Dendritic cell treated with granulocyte-macrophage colony-stimulating factor and Interleukin-4, amounts not matched to agents 40 ng/mL and 50 ng/mL, for 4 days (primary cell): ENCODE data around the gene IFI27L2.

Experiments used
- H3K27ac Mint-ChIP-seq: one replicate; pipeline ENCODE4 v1.8.0; 2022; ENCODE audit warnings: mild to moderate bottlenecking, mixed read lengths
- H3K27me3 Mint-ChIP-seq: one replicate; pipeline ENCODE4 v1.8.0; 2022; ENCODE audit warnings: mild to moderate bottlenecking, mixed read lengths
- H3K36me3 Mint-ChIP-seq: one replicate; pipeline ENCODE4 v1.8.0; 2022; ENCODE audit warnings: low read depth, mixed read lengths
- H3K4me1 Mint-ChIP-seq: one replicate; pipeline ENCODE4 v1.8.0; 2022; ENCODE audit warnings: low read depth, mixed read lengths
- H3K4me3 Mint-ChIP-seq: one replicate; pipeline ENCODE4 v1.8.0; 2022; ENCODE audit warnings: mild to moderate bottlenecking, moderate library complexity, mixed read lengths
- H3K9me3 Mint-ChIP-seq: one replicate; pipeline ENCODE4 v1.8.0; 2022; ENCODE audit warnings: mixed read lengths
- intact Hi-C: fragments of 100-400 bp; cut with micrococcal nuclease; formaldehyde crosslinking; loops from one replicate; pipeline ENCODE4 v1.15.0; 2022

Gene IFI27L2

DNA sequence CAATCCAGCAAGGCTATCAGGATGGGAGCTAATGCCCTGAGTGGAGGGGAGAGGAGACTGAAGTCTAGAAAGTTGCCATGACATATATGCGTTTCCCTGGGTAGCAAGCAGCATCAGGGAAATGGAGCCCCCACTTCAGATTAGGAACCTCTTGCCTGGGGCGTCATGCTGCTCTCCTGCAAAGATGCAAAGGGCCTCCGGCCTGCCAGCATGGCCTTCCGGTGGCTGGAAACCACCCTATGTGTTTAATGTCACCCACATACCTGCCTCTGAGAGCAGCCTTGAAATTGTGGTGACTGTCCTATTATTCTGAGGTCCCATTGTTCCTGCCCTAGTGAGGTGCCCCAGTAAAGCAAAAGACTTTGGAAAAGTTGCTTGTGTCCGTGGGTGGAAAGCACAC is 10.0 kb upstream of the IFI27L2 start:
- H3K4me1 Mint-ChIP-seq = peaks cover 2% of the 10 kb centered on the region
- intact Hi-C loops = no loop called here

DNA sequence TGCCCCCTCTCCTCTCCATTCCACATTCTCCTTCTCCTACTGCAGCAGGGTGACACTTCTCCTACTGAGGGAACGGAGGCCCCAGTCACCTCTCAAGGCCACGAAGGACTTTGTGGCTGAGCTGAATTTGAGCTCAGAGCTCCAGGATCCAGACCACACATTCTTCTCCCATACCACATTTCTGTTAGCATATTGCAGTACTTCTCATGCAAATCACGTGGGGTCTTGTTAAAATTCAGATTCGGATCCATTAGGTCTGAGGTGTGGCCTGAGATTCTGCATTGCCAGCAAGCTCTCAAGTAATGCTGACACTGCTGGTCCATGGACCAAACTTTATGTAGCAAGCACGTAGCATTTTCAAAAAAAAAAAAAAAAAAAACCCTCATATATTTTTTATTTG is 9.6 kb upstream of the IFI27L2 start:
- Mint-ChIP-seq H3K27ac (no peak overlapping the region), H3K4me1 (no peaks in the 10 kb centered on the region), H3K9me3 (peaks cover 9% of the 10 kb centered on the region), H3K36me3 (no peaks in the 10 kb centered on the region), H3K27me3 (peaks cover 14% of the 10 kb centered on the region), H3K4me3 (no peak overlapping the region)
- intact Hi-C loops = no loop called here

More for the DNA sequence above, 10.0 kb upstream of the IFI27L2 start:
- peaks cover 13% of the 10 kb centered on the region for H3K27me3 Mint-ChIP-seq
- no peak overlapping the region for H3K4me3 Mint-ChIP-seq
- H3K36me3 Mint-ChIP-seq = no peaks in the 10 kb centered on the region
- peaks cover 9% of the 10 kb centered on the region for H3K9me3 Mint-ChIP-seq
- no peak overlapping the region for H3K27ac Mint-ChIP-seq

DNA sequence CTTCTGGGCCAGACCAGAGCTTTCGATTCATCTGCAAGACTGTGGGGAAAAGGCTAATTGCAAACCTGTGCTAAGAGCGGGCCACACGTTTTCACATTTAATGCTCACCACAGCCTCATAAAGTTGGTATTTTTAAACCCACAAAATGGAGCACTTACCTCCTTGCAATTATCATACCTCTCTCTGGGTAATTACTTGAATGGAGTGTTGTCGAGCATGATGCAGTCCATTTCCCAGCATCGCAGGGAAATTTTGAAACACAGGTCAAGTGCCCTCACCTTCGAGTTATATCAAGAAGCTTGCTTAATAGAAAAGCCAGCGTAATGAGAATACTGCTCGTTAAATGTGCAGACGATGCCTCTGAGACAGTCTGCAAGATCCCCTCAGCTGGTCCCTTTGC is 8.8 kb upstream of the IFI27L2 start:
- no peaks in the 10 kb centered on the region for H3K4me1 Mint-ChIP-seq
- H3K9me3 Mint-ChIP-seq = peaks cover 9% of the 10 kb centered on the region

DNA sequence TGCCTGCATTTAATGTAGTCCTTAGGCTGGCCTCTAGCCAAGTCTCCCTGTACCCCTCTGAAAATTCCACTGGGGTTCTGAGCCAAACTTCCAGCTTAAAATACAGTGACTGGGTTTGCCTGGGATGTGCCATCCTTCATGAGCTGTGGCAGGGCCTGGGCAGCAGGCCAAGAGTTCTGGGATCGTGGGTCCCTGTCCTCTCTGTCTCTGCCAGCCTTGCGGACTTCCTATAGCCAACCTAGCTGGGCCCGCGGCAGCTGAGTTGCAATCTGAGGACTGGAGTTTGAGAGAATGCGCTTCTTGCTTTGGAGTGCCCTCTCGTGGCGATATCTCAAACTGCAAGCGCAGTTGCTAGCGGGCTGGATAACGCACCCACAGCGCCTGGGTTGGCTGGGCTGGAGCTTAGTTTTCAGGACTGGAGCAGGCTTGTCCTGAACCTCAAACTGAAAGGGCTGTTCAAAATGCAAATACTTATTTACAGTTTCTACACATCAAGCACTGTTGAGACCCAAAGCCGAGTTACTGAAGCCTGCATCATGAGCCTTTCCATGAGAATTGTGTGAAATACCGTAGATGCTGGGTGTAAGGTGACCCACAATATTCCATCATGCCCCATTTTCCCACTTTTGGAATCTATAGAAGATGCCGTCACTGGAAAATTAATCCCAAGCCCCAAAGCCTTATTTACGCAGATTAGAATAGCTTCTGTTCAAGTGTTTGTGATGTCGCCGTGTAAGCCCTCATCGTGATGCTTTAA is 7.3 kb upstream of the IFI27L2 start:
- H3K4me1 Mint-ChIP-seq = no peaks in the 10 kb centered on the region
- H3K36me3 Mint-ChIP-seq = no peaks in the 10 kb centered on the region
- intact Hi-C loops = loop anchor here (1.0 to 2.0 kb wide), 2 partner anchors 56 to 100 kb away; partner anchors contain the start of genes DDX24 and IFI27L1
- H3K27ac Mint-ChIP-seq = no peak overlapping the region
- H3K4me3 Mint-ChIP-seq = no peak overlapping the region
- H3K27me3 Mint-ChIP-seq = peaks cover 17% of the 10 kb centered on the region
- peaks cover 9% of the 10 kb centered on the region for H3K9me3 Mint-ChIP-seq

More for the DNA sequence above, 8.8 kb upstream of the IFI27L2 start:
- H3K4me3 Mint-ChIP-seq = no peak overlapping the region
- H3K36me3 Mint-ChIP-seq = no peaks in the 10 kb centered on the region
- no peak overlapping the region for H3K27ac Mint-ChIP-seq
- peaks cover 16% of the 10 kb centered on the region for H3K27me3 Mint-ChIP-seq
- intact Hi-C loops = no loop called here

DNA sequence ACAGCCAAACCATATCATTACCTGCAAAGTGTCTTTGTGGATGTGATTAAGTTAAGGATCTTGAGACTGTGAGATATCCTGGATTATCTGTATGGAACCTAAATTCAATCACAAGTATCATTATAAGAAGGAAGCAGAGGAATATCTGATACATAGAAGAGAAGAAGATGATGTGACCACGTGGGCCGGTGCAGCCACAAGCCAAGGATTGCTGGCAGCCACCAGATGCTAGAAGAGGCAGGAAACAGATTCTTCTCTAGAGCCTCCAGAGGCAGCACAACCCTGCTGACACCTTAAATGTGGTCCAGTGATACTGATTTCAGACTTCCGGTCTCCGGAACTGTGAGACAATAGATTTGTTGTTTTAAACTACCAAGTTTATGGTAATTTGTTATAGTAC is 6.1 kb upstream of the IFI27L2 start:
- peaks cover 21% of the 10 kb centered on the region for H3K27me3 Mint-ChIP-seq
- intact Hi-C loops = no loop called here

DNA sequence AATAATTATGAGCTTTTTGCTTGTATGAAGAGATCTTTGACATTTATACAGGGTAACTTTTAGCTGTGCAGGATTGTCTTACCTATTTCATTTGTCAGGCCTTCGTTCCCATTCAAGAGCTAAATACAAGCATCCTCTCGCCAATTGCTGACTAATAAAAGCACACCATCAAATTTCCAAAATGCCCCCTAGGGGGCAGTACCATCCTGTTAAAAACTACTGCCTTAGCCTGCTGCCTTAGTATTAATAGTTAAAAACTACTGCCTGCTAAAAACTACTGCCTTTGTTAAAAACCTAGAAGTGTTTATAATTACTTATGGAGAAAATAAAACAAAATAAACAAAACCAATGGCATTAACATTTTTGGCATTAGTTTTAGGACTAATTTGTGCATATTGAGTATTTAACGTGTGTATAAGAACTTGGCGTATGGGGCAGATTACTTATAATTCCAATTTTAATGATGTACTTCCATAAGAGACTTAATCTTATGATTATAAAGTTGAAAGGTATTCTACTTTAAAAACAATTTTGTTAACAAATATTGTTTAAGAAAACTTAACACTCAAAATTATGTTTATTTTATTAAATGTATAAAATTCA is 3.0 kb upstream of the IFI27L2 start:
- H3K4me3 Mint-ChIP-seq = no peak overlapping the region
- H3K4me1 Mint-ChIP-seq = peaks cover 27% of the 10 kb centered on the region
- H3K9me3 Mint-ChIP-seq = peaks cover 9% of the 10 kb centered on the region
- H3K27ac Mint-ChIP-seq = no peak overlapping the region
- H3K27me3 Mint-ChIP-seq = peaks cover 24% of the 10 kb centered on the region
- intact Hi-C loops = loop anchor here (2.0 kb wide), 1 partner anchor 46 kb away; no protein-coding TSS in a partner anchor
- peaks cover 16% of the 10 kb centered on the region for H3K36me3 Mint-ChIP-seq

More for the DNA sequence above, 6.1 kb upstream of the IFI27L2 start:
- Mint-ChIP-seq H3K4me1 (no peaks in the 10 kb centered on the region), H3K4me3 (no peak overlapping the region), H3K27ac (no peak overlapping the region), H3K36me3 (no peaks in the 10 kb centered on the region), H3K9me3 (peaks cover 9% of the 10 kb centered on the region)

DNA sequence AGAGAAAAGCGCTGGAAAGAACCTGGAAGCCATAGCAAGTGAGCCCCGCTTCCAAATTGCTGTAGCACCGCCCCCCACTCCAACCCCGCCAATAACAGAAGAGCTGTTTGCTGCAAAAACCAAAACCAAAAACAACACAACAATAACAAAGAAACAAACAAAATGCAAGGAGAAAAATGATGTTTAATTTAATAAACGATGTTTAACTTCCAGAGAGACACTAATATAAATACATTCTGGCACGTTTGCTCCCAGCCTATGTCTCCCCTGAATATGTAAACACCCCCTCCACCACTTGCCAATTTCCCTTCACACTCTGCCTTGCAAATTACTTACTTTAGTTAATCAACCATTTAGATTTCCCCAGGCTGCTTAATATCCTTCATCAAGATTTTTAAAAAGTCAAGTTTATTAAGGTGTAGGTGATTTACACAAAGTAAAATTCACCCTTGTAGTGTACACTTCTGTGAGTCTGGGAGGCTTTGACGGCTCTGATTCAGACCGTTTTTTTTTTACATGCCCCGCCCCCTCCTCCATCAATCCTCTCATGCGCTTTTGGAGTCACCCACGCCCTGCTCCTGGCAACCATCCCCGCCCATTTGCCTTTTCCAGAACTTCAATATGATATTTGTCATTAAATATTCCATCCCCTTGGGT is 482 bp upstream of the IFI27L2 start:
- intact Hi-C loops = loop anchor here (1.0 kb wide), 1 partner anchor 49 kb away; the partner anchor contains the start of genes DDX24 and IFI27L1
- Mint-ChIP-seq H3K4me1 (peaks cover 27% of the 10 kb centered on the region), H3K27me3 (peaks cover 11% of the 10 kb centered on the region), H3K9me3 (no peaks in the 10 kb centered on the region), H3K4me3 (peak overlapping the region; percentile 88), H3K36me3 (peaks cover 28% of the 10 kb centered on the region), H3K27ac (peak overlapping the region; percentile 84)

DNA sequence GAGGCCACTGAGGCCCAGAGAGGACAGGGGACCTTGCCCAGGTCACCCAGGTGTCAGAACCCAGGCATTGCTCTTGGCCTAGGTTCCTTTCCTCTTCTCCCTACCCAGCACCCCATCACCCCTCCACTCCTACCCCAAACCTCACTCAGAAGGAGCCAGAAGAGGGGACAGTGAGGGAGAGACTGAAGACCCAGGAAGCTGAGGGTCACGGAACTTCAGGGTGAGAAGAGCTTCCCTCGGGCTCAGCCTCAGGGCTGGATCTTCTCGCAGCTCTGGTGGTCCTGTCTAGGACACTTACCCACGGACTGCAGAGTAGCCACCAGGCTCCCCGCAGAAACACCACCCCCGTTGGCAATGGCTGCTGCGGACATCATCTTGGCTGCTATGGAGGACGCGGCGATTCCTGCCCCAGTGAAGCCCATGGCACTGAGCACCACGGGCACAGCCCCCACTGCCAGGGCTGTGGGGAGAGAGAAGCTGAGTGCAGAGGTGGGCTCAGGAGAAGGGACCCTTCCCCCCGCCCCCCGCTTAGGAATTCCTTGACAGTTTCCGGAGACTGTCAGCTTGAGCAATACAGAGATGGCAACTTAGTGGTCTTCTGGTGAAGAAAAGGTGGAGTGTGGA is 1.1 kb downstream of the IFI27L2 start:
- Mint-ChIP-seq H3K4me1 (peaks cover 27% of the 10 kb centered on the region), H3K27ac (peak overlapping the region; percentile 84), H3K4me3 (peak overlapping the region; percentile 88), H3K9me3 (no peaks in the 10 kb centered on the region), H3K36me3 (peaks cover 28% of the 10 kb centered on the region), H3K27me3 (peaks cover 8% of the 10 kb centered on the region)
- intact Hi-C loops = no loop called here

DNA sequence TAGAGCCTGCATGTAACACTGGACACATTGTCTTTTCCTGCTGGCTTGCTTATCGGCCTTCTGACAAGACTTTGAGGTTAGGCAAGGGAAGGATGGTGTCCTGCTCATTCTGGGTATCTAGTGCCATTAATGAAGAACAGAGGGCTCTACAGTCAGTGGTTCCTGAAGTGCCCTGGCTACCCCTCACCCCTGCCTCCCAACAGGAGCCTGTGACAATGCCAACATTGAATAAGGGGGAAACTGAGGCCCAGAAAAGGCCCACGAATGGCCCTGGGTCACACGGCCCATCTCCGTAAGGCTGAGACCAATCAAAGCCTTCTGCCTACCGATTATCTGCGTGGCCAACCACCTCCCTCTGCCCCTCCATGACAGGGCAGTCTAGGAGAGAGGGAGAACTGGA is 2.1 kb downstream of the IFI27L2 start:
- no peak overlapping the region for H3K27ac Mint-ChIP-seq
- peaks cover 28% of the 10 kb centered on the region for H3K36me3 Mint-ChIP-seq
- peaks cover 27% of the 10 kb centered on the region for H3K4me1 Mint-ChIP-seq
- no peaks in the 10 kb centered on the region for H3K9me3 Mint-ChIP-seq
- H3K4me3 Mint-ChIP-seq = no peak overlapping the region
- intact Hi-C loops = no loop called here
- peaks cover 11% of the 10 kb centered on the region for H3K27me3 Mint-ChIP-seq

DNA sequence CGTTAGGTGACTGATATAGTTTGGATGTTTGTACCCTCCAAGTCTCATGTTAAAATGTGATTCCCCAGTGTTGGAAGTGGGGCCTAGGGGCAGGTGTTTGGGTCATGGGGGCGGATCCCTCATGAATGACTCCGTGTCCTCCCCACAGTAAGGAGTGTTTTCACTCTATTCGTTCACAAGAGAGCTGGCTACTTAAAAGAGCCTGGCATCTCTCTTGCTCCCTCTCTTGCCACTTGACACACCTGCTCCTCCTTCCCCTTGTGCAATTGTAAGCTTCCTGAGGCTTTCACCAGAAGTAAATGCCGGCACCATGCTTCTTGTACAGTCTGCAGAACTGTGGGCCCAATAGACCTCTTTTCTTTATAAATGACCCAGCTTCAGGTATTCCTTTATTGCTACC is 2.6 kb downstream of the IFI27L2 start:
- peaks cover 28% of the 10 kb centered on the region for H3K36me3 Mint-ChIP-seq
- H3K27ac Mint-ChIP-seq = no peak overlapping the region
- intact Hi-C loops = no loop called here

DNA sequence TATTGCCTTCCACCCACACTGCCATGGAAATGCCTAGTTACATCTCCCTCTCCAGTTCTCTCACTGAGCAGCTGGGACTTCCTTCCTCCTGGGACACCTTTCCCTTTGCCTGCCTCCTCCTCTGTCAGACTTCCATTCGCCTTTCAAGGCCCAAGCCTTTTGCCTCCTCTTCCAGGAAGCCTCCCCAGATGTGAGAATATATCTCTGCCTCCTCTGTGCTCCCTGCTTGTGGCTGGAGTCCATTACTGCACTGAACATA is 3.1 kb downstream of the IFI27L2 start:
- peaks cover 13% of the 10 kb centered on the region for H3K27me3 Mint-ChIP-seq
- H3K4me3 Mint-ChIP-seq = no peak overlapping the region
- peaks cover 27% of the 10 kb centered on the region for H3K4me1 Mint-ChIP-seq
- H3K9me3 Mint-ChIP-seq = no peaks in the 10 kb centered on the region
- intact Hi-C loops = no loop called here
- peaks cover 28% of the 10 kb centered on the region for H3K36me3 Mint-ChIP-seq
- H3K27ac Mint-ChIP-seq = no peak overlapping the region

More for the DNA sequence above, 2.6 kb downstream of the IFI27L2 start:
- Mint-ChIP-seq H3K4me3 (no peak overlapping the region), H3K27me3 (peaks cover 12% of the 10 kb centered on the region), H3K9me3 (no peaks in the 10 kb centered on the region), H3K4me1 (peaks cover 27% of the 10 kb centered on the region)

DNA sequence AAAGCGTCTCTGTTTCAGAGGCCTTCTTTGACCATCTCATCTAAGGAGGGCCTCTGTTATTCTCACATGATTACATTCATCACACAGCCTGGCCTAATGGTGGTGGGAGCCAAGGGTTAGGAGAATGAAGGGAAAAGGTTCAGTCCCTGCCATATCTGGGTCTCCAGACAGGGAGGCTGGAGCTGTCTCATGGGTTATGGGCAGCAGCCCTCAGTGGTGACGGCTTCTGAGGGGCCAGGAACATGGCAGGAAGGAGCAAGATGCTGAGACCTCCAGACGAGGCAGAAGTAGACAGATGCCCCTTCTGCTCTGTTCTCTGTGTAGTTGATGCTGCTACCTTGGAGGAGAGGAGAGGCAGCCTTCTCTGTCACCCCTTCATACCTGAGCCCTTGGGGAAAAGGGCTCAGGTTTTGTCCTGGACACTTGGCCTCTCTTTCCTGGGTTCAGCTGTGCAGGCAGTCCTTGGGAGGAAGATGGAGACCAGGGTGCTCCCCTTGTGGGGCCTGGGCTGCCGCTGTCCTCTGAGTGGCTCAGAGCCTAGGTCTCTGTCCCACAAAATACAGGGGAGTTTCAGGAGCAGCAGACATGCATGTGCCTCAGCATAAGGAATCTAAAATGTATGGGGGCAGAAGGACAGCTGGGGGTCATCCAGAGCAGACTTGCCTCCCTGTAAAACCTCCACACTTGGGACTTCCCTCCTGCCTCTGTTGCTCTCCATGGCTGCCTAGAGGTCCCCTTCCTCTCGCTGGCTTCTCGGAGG is 3.6 kb downstream of the IFI27L2 start:
- Mint-ChIP-seq H3K4me3 (no peak overlapping the region), H3K27ac (no peak overlapping the region), H3K4me1 (peaks cover 27% of the 10 kb centered on the region), H3K36me3 (peaks cover 28% of the 10 kb centered on the region), H3K9me3 (peaks cover 3% of the 10 kb centered on the region), H3K27me3 (peaks cover 11% of the 10 kb centered on the region)
- intact Hi-C loops = no loop called here

DNA sequence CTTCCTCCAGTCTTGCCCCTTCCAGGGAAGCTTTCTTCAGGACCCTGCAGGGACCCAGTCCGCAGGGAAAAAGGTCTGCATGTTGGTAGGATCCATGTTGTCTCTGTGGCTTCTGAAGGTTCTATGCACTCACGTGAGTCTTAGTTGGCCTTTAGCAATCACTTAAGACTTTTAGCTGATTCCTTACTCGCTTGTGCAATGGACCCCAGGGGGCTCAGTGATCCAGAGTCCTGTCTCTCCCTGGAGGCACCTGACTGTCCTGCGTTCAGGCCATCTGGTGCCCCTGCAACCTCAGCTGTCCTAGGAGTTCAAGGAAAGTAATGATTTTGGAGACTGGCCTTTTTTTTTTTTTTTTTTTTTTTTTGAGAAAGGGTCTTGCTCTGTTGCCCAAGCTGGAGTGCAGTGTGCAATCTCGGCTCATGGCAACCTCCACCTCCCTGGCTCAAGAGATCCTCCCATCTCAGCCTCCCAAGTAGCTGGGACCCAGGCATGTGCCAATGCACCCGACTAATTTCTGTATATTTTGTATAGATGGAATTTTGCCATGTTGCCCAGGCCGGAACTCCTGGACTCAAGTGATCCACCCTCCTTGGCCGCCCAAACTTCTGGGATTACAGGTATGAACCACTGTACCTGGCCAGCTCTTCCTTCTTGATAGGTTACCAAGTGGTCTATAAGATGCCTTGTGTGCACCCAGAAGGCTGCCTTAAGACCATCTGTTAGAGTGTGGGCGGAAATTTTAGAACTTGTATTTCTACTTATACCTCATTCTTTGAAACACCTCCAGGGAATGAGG is 4.6 kb downstream of the IFI27L2 start:
- H3K4me3 Mint-ChIP-seq = no peak overlapping the region
- H3K9me3 Mint-ChIP-seq = peaks cover 12% of the 10 kb centered on the region
- intact Hi-C loops = no loop called here
- H3K27ac Mint-ChIP-seq = no peak overlapping the region
- peaks cover 20% of the 10 kb centered on the region for H3K4me1 Mint-ChIP-seq
- H3K27me3 Mint-ChIP-seq = peaks cover 12% of the 10 kb centered on the region
- peaks cover 28% of the 10 kb centered on the region for H3K36me3 Mint-ChIP-seq
